Ovary (tissue), 9 donors: ENCODE data around the gene RERE. TPM values are rescaled to one million over a fixed set of nuclear protein-coding genes. Genes with fewer than 3 reads are reported as not detected.

Experiments
- DNase-seq, 5 donors: peaks; one replicate each; pipeline ENCODE4 v3.0.0-alpha.2; 2019 to 2020
- H3K27ac ChIP-seq, 2 donors: fragments of 200-600 bp; one replicate each; pipeline versions ENCODE4 v1.5.1 to v1.8.0; 2019 to 2022
- H3K27me3 ChIP-seq: fragments of 200-600 bp; one replicate; pipeline ENCODE4 v1.8.0; 2022
- H3K36me3 ChIP-seq: fragments of 200-600 bp; sonication (generic); one replicate; pipeline ENCODE4 v1.5.1; 2019
- H3K4me1 ChIP-seq: one replicate; pipeline ENCODE4 v1.8.1; 2013; ENCODE audit warnings: mild to moderate bottlenecking, moderate library complexity; ENCODE audit not compliant: insufficient read depth
- H3K4me3 ChIP-seq: fragments of 200-600 bp; sonication (generic); one replicate; pipeline ENCODE4 v1.5.1; 2017
- H3K9me3 ChIP-seq, 2 donors: fragments of 200-600 bp in 1 of 2; sonication (generic) in 1 of 2; one replicate each; pipeline versions ENCODE4 v1.5.1 to v1.8.1; 2013 to 2019; ENCODE audit warnings: mild to moderate bottlenecking in 1 of 2, moderate library complexity in 1 of 2
- CTCF ChIP-seq, 3 donors: fragments of 450-650 bp in 2 of 3; fragments of 200-600 bp in 1 of 3; IDR thresholded peaks; one replicate each; pipeline versions ENCODE4 v1.5.1 to v1.8.0; 2016 to 2022; ENCODE audit warnings: antibody characterized with exemption in 3 of 3, mild to moderate bottlenecking in 1 of 3
- EP300 ChIP-seq: sonication (generic); formaldehyde crosslinking; IDR thresholded peaks from one replicate; pipeline ENCODE4 v1.6.1; 2017; ENCODE audit warnings: antibody characterized with exemption
- POLR2A ChIP-seq: fragments of 450-650 bp; IDR thresholded peaks from one replicate; pipeline ENCODE4 v1.6.1; 2017; ENCODE audit warnings: antibody characterized with exemption, mild to moderate bottlenecking, moderate library complexity
- WGBS, 3 donors: extraction: QIAGEN DNeasy Blood & Tissue Kit in 1 of 3; methylation state at CpG; one replicate each; pipeline versions ENCODE4 v1.1.5 to v1.1.7; 2013 to 2017; 5-methylcytosine and 5-hydroxymethylcytosine counted together
- intact Hi-C, 4 donors: fragments of 100-400 bp; cut with DNase I; formaldehyde crosslinking; loops; one replicate each; pipeline versions ENCODE4 v1.11.0 to v1.15.1; 2022 to 2023
- polyA plus RNA-seq, 2 donors: library from polyadenylated mRNA; stranded (reverse); fragments of 200-250 nt in 1 of 2; fragments of 350-450 nt in 1 of 2; fragmentation: Illumina TruSeq in 1 of 2; extraction: RNeasy Lipid Tissue Mini Kit (QIAGEN cat#74804) in 1 of 2; gene quantifications; one replicate each; pipeline ENCODE4 v1.2.3, GENCODE V29; 2013 to 2014
- total RNA-seq, 7 donors: library from RNA; depleted of rRNA in 2 of 7; stranded (reverse); fragments of >200 nt in 2 of 7; fragmentation: NEBNext Ultra II Directional in 3 of 7; extraction: Animal tissue kit (Norgen Biotek cat#: 25700) in 3 of 7; gene quantifications; one replicate each; pipeline versions ENCODE4 v1.1.0 to v1.2.4, GENCODE V29; 2016 to 2023
- donor health status: DM: no; HTN: no; CAD: no; lungs with moderate emphysema.
- donor health status: DM: no; HTN: no; CAD: no.
- donor health status: Bipolar disorder and iron deficiency.
- donor health status: DM: yes; HTN: yes; CAD: no.
- donor health status: DM: no; HTN: no; CAD: no.
- donor health status: DM: yes; HTN: yes; CAD: no.

RERE gene
- total and polyA plus RNA-seq, 9 donors = 36.7 to 119 (median 114) TPM

GRCh38 chr1:8723010-8723409 is 94.4 kb downstream of the RERE start:
- no peaks in the 10 kb centered on the region for H3K9me3 ChIP-seq
- no peaks in the 10 kb centered on the region for H3K27me3 ChIP-seq
- no peak for TF ChIP-seq POLR2A
- TF ChIP-seq EP300 = no peak
- TF ChIP-seq CTCF (IDR thresholded peaks at IDR 0.05) = no peak
- 51 to 66% (median 65%) methylated on average over 2 of the region's 2 CpGs for WGBS, 3 donors
- intact Hi-C loops = loop anchor here in 2 of 4 donors (10.0 kb wide), 1 partner anchor 158 kb away; no protein-coding TSS in a partner anchor
- no peak overlapping the region for H3K27ac ChIP-seq
- H3K4me1 ChIP-seq = peaks cover 1% of the 10 kb centered on the region
- no peaks in the 10 kb centered on the region for H3K36me3 ChIP-seq
- DNase-seq = no peak
- H3K4me3 ChIP-seq = no peak overlapping the region

GRCh38 chr1:8722366-8722765 is 95.1 kb downstream of the RERE start:
- Histone ChIP-seq H3K27ac (no peak overlapping the region), H3K36me3 (no peaks in the 10 kb centered on the region), H3K27me3 (no peaks in the 10 kb centered on the region), H3K9me3 (no peaks in the 10 kb centered on the region), H3K4me1 (peaks cover 1% of the 10 kb centered on the region), H3K4me3 (no peak overlapping the region)
- no peak for TF ChIP-seq POLR2A
- TF ChIP-seq CTCF (IDR thresholded peaks at IDR 0.05) = no peak
- no peak for TF ChIP-seq EP300
- WGBS, 3 donors = 83 to 88% (median 87%) methylated on average over 3 of the region's 3 CpGs
- DNase-seq = no peak
- intact Hi-C loops = loop anchor here in 2 of 4 donors (10.0 kb wide), 1 partner anchor 158 kb away; no protein-coding TSS in a partner anchor

GRCh38 chr1:8721679-8722324 is 95.6 kb downstream of the RERE start:
- H3K4me1 ChIP-seq = peaks cover 1% of the 10 kb centered on the region
- no peaks in the 10 kb centered on the region for H3K9me3 ChIP-seq
- no peak for DNase-seq
- H3K36me3 ChIP-seq = no peaks in the 10 kb centered on the region
- H3K4me3 ChIP-seq = no peak overlapping the region
- WGBS, 3 donors = 80 to 86% (median 85%) methylated on average over 4 of the region's 4 CpGs
- TF ChIP-seq POLR2A (no peak), EP300 (no peak), CTCF (IDR thresholded peaks at IDR 0.05) (no peak)
- H3K27me3 ChIP-seq = no peaks in the 10 kb centered on the region
- intact Hi-C loops = loop anchor here in 2 of 4 donors (10.0 kb wide), 1 partner anchor 157 kb away; no protein-coding TSS in a partner anchor
- no peak overlapping the region for H3K27ac ChIP-seq

- TF ChIP-seq EP300 = no peak
- TF ChIP-seq POLR2A = no peak
- no peak for TF ChIP-seq CTCF (IDR thresholded peaks at IDR 0.05)
- Histone ChIP-seq H3K9me3 (no peaks in the 10 kb centered on the region), H3K27ac (no peak overlapping the region), H3K4me3 (no peak overlapping the region), H3K36me3 (no peaks in the 10 kb centered on the region), H3K4me1 (peaks cover 3% of the 10 kb centered on the region), H3K27me3 (no peaks in the 10 kb centered on the region)
- no peak for DNase-seq
- 96 to 97% (median 96%) methylated on average over 8 of the region's 8 CpGs for WGBS, 3 donors
- intact Hi-C loops = loop anchor here in 2 of 4 donors (10.0 kb wide), 1 partner anchor 156 kb away; no protein-coding TSS in a partner anchor
These were observed 97.1 kb downstream of the RERE start for GRCh38 chr1:8720347-8720746.
